NCI-H2227 (cell line): ENCODE measurements around the gene TENT4A.

Experiments
- DNase-seq: peaks from one replicate; lab custom pipeline; 2025; ENCODE audit not compliant: unreplicated experiment; lab: John Stamatoyannopoulos, UW

Gene TENT4A

GRCh38 chr5:6717247-6717646, 4.0 kb downstream of the TENT4A start:
- DNase-seq: no peak

GRCh38 chr5:6717687-6718086, 4.5 kb downstream of the TENT4A start:
- no peak for DNase-seq

GRCh38 chr5:6718161-6718681, 5.0 kb downstream of the TENT4A start:
- DNase-seq: no peak

DNA sequence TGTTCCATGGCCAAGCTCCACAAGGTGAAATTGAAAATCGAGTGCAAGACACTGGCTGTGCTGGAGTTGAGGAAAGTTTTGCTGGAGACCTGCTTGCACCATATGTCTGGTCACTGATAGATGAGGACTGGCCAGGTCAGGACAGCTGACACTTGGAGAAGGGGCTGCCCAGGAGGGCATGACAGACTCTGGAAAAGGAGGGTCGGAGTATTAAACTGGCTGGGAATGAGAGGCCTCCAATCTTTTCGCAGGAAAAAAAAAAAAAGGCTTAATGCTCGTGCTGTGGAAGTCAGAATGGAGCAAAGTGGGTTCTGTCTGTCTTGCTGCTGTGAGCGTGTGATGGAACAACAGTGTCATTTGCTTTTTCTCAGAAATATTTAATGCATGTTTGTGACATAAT, 5.5 kb downstream of the TENT4A start:
- DNase-seq: no peak

DNA sequence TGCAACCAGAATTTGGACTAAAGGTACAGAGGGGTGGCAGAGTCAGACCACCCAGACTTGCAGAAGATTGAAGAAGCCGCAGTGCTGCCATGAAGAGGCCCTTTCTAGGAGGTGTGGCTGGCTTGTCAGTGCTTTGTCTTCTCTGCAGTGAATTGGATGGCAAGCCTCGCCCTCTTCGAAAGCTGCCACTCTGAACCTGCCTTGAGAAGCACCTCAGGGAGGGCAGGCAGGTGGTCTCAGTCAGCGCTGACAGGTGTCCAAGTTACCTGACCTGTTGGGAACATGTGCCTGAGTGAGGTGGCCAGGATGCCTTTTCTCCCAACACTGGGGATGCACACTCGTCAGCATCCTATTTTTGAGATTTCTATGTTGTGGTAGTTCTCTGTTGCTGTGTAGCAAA, 6.2 kb downstream of the TENT4A start:
- no peak for DNase-seq

GRCh38 chr5:6719896-6720560, 6.8 kb downstream of the TENT4A start:
- DNase-seq: no peak

- no peak for DNase-seq
Measured at GRCh38 chr5:6720561-6720921, 7.3 kb downstream of the TENT4A start.

DNA sequence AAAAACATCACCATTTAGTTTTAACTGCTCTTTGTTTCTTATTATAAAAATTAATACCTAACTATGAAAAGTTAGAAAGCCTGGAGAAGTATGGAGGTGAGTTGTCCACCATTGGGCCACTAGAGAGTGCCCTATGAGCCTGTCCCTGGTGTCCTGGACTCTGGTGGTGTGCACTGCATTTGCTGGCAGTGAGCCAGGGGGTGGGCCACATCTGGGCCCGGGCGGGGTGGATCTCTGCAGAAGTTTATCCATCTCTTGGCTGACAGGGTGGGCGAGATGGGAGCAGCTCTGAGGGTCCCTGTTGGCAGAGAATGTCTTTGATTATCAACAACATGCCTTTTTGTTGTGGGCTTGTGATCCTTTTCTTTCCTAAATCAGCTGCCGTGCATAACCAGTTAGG, 8.2 kb downstream of the TENT4A start:
- no peak for DNase-seq

DNA sequence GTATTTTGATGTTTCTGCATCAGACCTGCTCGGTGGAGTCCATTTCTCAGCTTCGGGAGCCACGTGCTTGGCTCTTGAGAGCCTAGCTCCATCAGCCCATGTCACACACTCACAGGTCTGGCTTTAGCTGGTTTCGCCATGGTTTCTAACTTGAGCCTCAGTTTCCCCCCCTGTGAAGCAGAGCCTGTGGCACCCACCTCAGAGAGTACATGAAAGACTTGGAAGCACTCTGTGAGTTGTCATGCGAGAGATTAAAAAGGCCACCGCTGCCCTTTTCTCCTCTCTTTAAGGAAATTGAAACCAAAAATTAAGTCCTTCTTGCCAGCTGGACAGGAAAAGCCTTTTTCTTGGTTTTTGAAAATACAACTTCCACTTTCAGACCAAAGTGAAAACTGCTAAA, 8.8 kb downstream of the TENT4A start:
- no peak for DNase-seq

DNA sequence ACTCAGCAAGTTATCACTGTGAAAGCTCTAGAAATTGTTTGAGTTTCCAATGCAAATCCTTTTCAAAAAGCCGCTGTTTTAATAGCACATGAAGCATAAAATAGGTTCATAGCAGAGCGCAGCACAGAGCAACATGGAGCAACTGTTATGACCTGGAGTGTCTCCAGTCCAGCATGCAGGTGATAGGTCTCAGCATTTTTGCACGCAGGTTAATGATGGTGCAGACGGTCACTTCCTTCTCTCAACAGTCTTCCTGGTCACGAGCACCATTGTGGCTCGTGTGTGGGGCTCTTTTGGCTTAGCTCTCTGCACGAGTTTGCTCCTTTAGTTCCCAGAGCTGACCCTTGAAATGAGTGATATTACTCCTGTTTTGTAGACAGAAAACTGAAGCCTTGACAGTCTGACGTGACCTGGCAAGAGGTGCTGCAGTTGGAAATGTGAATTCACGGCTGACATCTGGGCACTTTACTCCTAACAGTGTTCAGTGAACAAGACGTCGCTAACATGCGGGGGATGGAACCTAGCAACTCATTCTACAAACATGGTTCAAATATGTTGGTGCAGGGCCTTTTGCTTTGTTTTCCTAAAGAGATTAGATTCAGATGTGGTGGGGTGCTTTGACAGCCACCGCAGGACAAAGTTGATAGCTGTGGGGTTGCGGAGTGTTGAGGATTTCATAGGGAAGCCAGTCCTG, 10.0 kb downstream of the TENT4A start:
- no peak for DNase-seq

GRCh38 chr5:6723816-6724300, 10.6 kb downstream of the TENT4A start:
- DNase-seq: no peak

DNA sequence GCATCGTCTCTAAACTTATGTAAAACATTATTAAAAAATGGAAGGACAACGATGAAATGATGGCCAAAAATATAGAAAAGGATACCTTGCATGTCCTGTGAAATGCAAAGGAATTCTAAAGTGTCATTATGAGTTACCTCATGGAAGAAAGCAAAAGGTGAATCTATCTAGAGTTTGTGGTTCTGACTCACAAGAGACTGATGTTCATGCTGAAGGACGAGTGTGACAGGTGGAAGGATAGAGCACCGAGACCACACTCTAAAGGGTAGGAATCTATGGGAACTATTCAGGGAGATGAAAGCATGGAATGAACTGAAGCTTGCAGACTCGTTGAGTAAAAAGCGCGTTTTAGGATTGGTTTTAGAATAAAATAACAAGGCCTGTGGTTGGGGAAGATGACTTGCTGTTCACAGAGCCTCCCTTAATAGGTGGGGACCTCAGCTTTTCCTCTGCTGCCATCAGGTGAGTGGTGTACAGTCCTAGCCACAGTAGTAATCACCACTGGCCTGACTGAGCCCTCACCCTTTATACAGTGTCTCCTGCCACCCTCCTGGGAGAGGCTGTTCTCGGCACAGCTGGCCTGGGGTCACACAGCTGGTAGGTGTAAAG, 11.2 kb downstream of the TENT4A start:
- DNase-seq: no peak

DNA sequence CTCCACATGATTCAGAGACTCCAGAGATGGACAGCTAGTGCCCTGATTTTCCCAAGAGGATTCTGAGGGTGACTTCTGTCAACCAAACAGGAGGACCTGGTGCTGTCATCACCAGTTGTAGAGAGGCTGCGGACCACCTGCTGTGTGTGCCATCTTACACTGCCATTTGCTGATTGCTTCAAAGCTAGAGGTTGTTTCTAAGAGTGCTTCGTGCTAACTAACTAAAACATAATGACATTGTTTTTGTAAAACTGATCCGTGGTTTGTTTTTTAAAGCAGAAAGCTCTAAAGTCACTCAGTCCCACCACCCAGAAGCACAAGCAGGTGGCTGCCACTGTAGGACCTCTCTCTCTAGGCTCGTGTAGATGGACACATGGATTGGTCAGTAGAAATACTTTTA, 12.2 kb downstream of the TENT4A start:
- DNase-seq: no peak

- DNase-seq: no peak
Measured at GRCh38 chr5:6726006-6726405, 12.8 kb downstream of the TENT4A start.

GRCh38 chr5:6727231-6727630, 14.0 kb downstream of the TENT4A start:
- DNase-seq: no peak

DNA sequence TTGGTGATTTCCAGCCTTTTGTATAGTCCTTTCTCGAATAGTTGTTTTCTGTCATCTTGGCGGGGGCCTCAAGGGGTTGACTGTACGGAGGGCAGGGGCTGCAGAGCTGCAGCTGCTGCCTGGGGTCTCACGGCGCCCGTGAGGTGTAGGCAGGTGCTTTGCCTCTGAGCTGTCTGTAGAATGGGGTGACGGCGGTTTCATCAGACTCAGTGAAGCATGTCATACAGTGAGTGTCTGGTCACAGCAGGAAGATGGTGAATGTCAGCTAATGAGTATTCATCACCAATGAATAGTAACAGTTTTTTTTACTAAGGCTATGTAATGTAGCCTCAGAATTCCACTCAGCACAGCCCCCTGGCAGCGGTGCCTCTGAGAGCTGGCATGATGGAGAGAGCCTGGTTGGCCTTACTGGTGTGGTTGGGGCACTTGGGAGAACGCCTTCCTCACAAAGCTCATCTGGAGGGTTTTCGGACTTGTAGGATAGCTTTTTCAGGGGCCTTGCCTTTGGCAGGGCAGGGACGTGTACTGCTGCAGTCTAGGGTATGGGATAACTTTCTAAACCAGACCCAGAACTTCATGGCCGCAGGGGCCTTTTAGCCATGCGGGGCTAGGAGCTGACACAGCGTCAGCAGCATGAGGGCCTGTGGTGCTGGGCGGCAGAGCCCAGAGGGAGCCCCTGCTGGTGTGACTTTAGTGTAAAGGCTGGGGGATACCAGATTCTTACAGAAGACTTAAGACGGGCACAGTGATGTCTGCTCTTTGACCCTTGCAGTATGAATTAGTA, 15.0 kb downstream of the TENT4A start:
- no peak for DNase-seq

GRCh38 chr5:6728795-6729183, 15.6 kb downstream of the TENT4A start:
- no peak for DNase-seq

DNA sequence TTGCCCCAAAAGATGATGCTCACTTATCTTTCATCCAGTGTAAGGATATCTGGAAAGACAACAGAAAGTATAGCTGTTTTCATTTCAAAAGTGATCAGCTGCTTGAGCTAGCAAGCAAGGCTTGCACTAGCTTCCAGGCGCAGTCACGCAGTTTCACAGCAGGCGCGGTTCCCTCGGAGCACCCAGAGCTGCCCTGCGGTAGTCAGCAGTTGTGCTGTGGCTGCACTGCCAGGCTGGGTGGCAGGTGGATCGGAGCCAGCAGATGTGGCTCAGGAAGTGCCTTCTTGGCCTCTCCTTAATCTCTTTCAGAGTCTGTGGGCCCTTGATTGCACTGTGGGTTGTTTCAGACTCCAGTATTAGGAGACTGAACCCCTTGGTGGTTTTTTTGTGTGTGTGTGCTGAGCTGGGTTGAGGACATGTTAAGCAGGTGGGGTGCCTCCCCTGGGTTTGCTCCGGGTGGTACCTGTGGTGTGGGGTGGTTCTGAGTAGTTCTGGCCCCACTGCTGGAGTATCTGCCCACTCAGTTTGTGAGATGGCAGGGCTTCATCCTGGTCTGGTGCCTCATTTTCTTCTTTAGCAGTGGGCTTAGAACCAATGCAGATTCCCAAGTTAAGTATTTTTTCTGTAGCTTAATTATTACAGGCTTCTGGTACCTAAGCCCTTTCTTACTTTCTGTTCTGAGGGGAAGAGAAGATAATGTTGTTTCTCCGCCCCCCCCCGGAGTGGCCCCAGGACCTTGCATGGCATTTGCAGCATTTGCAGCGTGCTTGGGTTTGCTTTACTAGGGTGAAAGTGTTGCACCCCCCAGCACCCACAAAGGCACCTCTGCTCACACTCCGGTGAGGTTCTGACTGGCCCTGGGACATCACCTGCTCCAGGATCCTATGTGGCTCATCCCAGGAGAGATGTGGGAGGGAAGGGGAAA, 16.4 kb downstream of the TENT4A start:
- no peak for DNase-seq

- peak; percentile 26 for DNase-seq
Measured at GRCh38 chr5:6730407-6730806, 17.2 kb downstream of the TENT4A start.

- DNase-seq: no peak
Measured at GRCh38 chr5:6730807-6731206, 17.6 kb downstream of the TENT4A start.
